ENCODE data around the gene REPIN1. TPM values are rescaled to one million over a fixed set of nuclear protein-coding genes. Genes with fewer than 3 reads are reported as not detected.

Gene REPIN1
- total RNA-seq (100 to 1,000 TPM in 6 of 7 donors, 10 to 100 TPM in 1; 99.3 to 126 (median 114) TPM), polyA plus RNA-seq (10 to 100 TPM; 47.9 to 75.7 (median 55.0) TPM)
- long read RNA-seq, donor 1, transcript REPIN1-203 (2 exons, 2,969 nt): minor isoform, 6 of 71 reads
- long read RNA-seq, donor 1, transcript REPIN1-202 (1 exons, 2,876 nt): major isoform, 60 of 71 reads
- long read RNA-seq, donor 1, partial matches to known transcripts: 0 of 71 reads
- long read RNA-seq, donor 1, other reads (novel, unspliced or antisense): 0 of 71 reads
- long read RNA-seq, donor 2, transcript REPIN1-203 (2 exons, 2,969 nt): minor isoform, 14 of 80 reads
- long read RNA-seq, donor 2, transcript REPIN1-202 (1 exons, 2,876 nt): major isoform, 64 of 80 reads
- long read RNA-seq, donor 2, partial matches to known transcripts: 0 of 80 reads
- long read RNA-seq, donor 2, other reads (novel, unspliced or antisense): 0 of 80 reads

GRCh38 chr7:150368096-150368883 lies at the start of gene REPIN1:
TSS of gene REPIN1 (plus strand) at chr7:150368822. CDS start at chr7:150369712, 890 bp downstream.
- Histone ChIP-seq H3K27ac (peak within 1 kb of the TSS; percentile 94 to 99 (median 97)), H3K4me3 (peak within 1 kb of the TSS; percentile 54 to 94 (median 84)), H3K36me3 (peaks cover 0 to 36% (median 25%) of the 10 kb centered on the region in 6 donors), H3K27me3 (replicated peaks in 1 of 7) (no peaks in the 10 kb centered on the region), H3K9me3 (no peaks in the 10 kb centered on the region), H3K4me1 (peaks cover 27 to 93% (median 78%) of the 10 kb centered on the region in 6 donors)
- DNase-seq: peak; percentile 98
- WGBS, 5 donors: 0 to 1% (median 1%) methylated on average over 43 to 85 of the region's 85 CpGs
- intact Hi-C loops (cut with DNase I; ENCODE audit: low total_unique reads): no loop called here
- TF ChIP-seq POLR2AphosphoS5 (IDR thresholded peaks at IDR 0.05) (peak; percentile 85 to 89 (median 88)), POLR2A (IDR thresholded peaks at IDR 0.05) (peak in 2 of 3 donors; percentile 27 to 46), CTCF (IDR thresholded peaks at IDR 0.05 in 8 of 11, conservative IDR thresholded peaks at IDR 0.05 in 3 of 11) (no peak)

GRCh38 chr7:150321788-150322113 lies 46.9 kb upstream of the REPIN1 start:
- Histone ChIP-seq H3K36me3 (peaks cover 0 to 14% (median 3%) of the 10 kb centered on the region in 6 donors), H3K9me3 (no peaks in the 10 kb centered on the region), H3K27me3 (replicated peaks in 1 of 7) (peaks cover 0 to 4% (median 0%) of the 10 kb centered on the region in 7 donors), H3K4me3 (peak overlapping the region in 1 of 8 donors; percentile 75), H3K27ac (peak overlapping the region in 4 of 8 donors; percentile 14 to 95 (median 92)), H3K4me1 (peaks cover 10 to 70% (median 38%) of the 10 kb centered on the region in 6 donors)
- TF ChIP-seq POLR2A (IDR thresholded peaks at IDR 0.05) (no peak), CTCF (IDR thresholded peaks at IDR 0.05 in 8 of 11, conservative IDR thresholded peaks at IDR 0.05 in 3 of 11) (no peak)
- WGBS, 5 donors: 91 to 98% (median 95%) methylated on average over 3 of the region's 3 CpGs
- DNase-seq: peak; percentile 63
- intact Hi-C loops (cut with DNase I; ENCODE audit: low total_unique reads): no loop called here

GRCh38 chr7:150322114-150322832 lies 46.3 kb upstream of the REPIN1 start:
- WGBS, 5 donors: 55 to 72% (median 58%) methylated on average over 4 of the region's 4 CpGs
- intact Hi-C loops (cut with DNase I; ENCODE audit: low total_unique reads): no loop called here
- H3K27ac ChIP-seq: peak overlapping the region; percentile 84 to 95 (median 92)
- H3K36me3 ChIP-seq: peaks cover 0 to 19% (median 4%) of the 10 kb centered on the region in 6 donors
- no peaks in the 10 kb centered on the region for H3K9me3 ChIP-seq
- peaks cover 10 to 70% (median 38%) of the 10 kb centered on the region in 6 donors for H3K4me1 ChIP-seq
- H3K4me3 ChIP-seq: peak overlapping the region; percentile 46 to 75 (median 62)
- DNase-seq: no peak
- H3K27me3 ChIP-seq (replicated peaks in 1 of 7): peaks cover 0 to 4% (median 0%) of the 10 kb centered on the region in 7 donors
- TF ChIP-seq POLR2A (IDR thresholded peaks at IDR 0.05) (no peak), CTCF (IDR thresholded peaks at IDR 0.05 in 8 of 11, conservative IDR thresholded peaks at IDR 0.05 in 3 of 11) (no peak), POLR2AphosphoS5 (IDR thresholded peaks at IDR 0.05) (no peak)

Measured in spleen (tissue), 13 donors.